ENCODE results near the gene CAMTA1.

Gene CAMTA1

GRCh38 chr1:6971048-6971447, 185.8 kb downstream of the CAMTA1 start:
- no peak for DNase-seq (ENCODE audit: low read depth in 1 of 2, low spot score in 1 of 2)

- no peak for DNase-seq (ENCODE audit: low read depth in 1 of 2, low spot score in 1 of 2)
Measured at GRCh38 chr1:6971699-6972098, 186.4 kb downstream of the CAMTA1 start.

DNA sequence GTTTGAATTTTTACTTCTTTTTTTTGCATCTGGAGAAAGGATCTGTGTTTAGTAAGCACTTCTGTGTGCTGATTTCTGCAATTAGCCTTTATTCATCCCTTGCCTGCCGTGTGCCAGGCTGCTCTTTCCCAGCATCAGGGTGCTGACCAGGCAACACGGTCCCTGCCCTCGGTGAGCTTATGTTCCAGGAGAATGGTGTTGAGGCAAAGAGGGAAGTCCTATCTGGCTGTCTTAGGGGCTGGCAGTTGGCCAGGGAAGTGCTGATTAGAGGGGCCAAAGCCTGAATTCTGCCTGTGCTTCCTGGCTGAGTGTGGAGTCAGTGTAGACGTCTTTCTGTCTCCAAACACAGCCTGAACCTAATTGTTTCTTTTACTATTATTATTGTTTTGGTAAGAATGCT, 187.1 kb downstream of the CAMTA1 start:
- no peak for DNase-seq (ENCODE audit: low read depth in 1 of 2, low spot score in 1 of 2)

DNA sequence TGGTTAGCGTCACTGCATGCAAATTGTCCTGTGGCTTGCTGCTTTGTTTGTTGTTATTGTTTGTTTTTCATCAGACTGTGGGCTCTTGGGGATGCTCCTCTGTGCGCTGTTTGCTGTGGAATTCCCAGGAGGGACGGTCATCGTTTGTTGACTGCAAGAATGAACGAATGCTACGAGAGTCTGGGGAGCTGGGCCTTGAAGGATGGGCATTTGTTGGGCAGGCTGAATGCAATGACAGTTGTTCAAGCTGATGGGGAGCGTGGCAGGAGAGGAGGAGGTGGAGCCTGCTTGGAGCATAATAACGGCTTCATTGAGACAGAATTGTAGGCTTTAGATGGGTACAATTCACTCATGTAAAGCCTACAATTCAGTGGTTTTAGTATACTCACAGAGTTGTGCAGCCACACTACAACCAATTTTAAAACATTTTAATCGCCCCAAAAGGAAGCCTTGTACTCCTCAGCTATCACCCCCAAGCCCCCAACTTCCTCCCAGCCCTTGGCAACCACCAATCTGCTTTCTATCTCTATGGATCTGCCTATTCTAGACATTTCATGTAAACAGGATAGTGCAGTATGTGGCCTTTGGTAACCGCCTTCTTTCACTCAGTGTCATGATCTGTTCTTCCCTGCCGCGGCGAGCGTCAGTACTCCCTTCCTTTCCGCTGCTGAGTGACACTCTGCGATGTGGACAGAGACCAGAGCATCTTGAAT, 190.2 kb downstream of the CAMTA1 start:
- no peak for DNase-seq (ENCODE audit: low read depth in 1 of 2, low spot score in 1 of 2)

GRCh38 chr1:6976044-6976375, 190.8 kb downstream of the CAMTA1 start:
- DNase-seq (ENCODE audit: low read depth in 1 of 2, low spot score in 1 of 2): no peak

DNA sequence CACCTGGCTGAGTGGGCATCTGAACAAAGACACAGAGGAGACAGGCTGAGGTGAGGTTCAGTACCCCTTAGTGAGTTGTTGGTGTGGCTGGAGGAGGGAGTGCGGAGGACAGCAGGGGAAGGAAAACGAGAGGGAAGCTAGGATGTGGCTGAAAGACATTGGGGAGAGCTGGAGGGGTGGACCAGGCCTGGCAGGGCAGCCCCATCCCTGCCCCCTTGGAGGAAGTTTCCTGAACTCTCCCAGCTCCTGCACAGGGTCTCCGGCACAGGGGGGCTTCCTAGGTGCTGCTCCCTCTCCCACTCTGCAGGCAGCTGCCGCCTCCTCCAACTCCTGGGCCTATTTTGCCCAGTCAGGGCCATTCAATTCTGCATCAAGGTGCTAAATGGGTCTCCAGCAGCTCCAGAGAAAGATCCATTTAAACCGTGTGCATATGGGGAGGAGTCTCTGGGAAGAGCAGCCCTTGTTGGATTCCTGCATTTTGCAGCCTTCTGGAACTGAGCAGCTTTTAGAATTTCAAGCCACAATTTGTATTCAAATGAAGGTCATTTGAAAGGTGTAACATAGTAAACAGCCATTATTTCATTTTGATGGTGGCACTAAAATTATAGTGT, 193.9 kb downstream of the CAMTA1 start:
- DNase-seq (ENCODE audit: low read depth in 1 of 2, low spot score in 1 of 2): no peak

GRCh38 chr1:6981595-6981994, 196.3 kb downstream of the CAMTA1 start:
- DNase-seq (ENCODE audit: low read depth in 1 of 2, low spot score in 1 of 2): no peak

DNA sequence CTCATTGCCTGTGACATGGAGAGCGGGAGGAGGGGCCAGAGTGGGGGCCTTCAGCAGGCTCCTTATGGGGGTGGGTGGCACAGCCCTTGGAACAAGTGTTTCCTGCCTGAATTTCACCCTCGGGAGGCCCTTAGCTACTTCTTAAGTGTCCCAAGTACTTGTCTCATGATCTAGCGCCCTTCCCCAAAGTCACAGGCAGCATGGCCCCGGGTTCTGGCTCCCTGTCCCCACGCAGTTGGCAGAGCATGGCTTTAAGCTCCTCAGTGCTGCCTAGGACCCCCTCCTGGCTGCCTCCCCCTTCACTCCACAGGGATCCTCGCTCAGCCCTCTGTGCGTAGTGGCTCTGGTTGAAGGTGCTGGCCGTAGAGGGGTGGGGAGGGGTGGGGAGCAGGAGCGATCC, 197.2 kb downstream of the CAMTA1 start:
- no peak for DNase-seq (ENCODE audit: low read depth in 1 of 2, low spot score in 1 of 2)

DNA sequence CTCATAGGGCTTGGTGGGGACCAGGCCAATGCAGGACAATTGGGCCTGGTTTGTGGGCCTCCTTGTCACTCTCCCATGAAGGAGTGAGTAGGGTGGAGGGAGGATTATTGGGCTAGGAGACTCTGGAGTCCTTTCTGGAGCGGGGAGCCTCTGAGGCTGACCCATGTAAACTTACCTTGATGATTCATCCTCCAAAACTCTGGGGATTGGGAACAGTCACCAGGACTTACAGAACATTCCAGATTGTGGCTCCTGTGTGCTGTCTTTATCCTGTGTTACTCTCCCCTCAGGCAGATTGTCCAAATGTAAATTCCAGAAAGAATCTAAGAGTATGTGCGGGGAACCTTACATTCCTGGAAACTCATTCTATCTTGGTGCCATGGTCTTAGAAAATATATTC, 197.6 kb downstream of the CAMTA1 start:
- DNase-seq (ENCODE audit: low read depth in 1 of 2, low spot score in 1 of 2): no peak

GRCh38 chr1:6984536-6984935, 199.3 kb downstream of the CAMTA1 start:
- no peak for DNase-seq (ENCODE audit: low read depth in 1 of 2, low spot score in 1 of 2)

- DNase-seq (ENCODE audit: low read depth in 1 of 2, low spot score in 1 of 2): no peak
Measured at GRCh38 chr1:6984986-6985385, 199.7 kb downstream of the CAMTA1 start.

DNA sequence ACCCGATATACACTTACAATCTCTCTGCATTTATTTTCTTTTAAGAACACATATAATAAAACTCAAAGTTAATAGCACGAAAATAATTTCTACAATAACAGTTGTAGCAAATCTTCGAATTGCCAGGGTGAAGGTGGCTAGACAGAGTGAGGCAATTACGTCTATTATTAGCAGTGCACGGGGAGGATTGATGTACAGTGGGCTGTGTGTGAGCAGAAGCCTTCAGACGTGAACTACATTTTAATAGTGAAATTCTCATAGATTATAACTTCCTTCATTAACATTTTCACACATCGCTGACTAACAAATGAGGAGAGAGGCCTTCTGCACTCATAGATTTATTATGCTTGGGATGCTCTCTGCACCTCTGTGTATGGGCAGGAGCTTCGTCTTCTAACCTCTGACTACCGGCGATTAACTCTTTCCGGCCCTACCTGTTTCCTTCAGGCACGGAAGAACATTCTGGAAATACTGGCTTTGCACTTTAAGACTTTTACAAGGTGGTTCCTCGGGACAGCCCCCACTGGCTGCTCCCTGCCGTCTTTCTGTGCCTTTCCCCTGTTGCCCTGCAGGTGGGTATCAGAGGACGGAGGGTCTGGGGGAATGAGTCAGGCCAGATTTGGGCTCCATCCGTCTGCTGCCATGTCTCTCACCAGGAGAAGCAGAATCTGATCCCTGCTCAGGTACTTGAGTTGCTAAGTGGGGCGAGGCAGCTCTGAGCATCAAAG, 200.5 kb downstream of the CAMTA1 start:
- DNase-seq (ENCODE audit: low read depth in 1 of 2, low spot score in 1 of 2): no peak

DNA sequence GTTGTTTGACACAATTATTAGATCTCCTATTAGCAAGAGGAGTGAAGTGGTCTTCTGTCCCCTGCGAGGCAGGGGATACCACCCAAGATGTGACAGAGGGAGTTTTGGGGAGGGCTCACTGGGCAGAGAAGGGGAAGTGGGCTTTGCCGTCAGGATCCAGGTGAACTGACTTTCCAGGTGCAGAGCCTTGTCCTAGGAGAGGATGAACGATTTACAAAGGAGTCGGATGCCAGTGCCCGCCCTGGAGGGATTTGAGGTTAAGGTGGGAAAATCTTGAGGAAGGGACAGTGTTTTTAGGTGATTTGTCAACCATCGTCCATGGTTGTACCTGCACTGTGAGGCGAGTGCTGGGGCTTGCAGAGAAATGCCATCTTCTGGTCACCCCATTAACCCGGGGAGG, 201.0 kb downstream of the CAMTA1 start:
- DNase-seq (ENCODE audit: low read depth in 1 of 2, low spot score in 1 of 2): no peak

- DNase-seq (ENCODE audit: low read depth in 1 of 2, low spot score in 1 of 2): no peak
Measured at GRCh38 chr1:6987940-6988339, 202.7 kb downstream of the CAMTA1 start.

GRCh38 chr1:6988796-6989195, 203.5 kb downstream of the CAMTA1 start:
- no peak for DNase-seq (ENCODE audit: low read depth in 1 of 2, low spot score in 1 of 2)

DNA sequence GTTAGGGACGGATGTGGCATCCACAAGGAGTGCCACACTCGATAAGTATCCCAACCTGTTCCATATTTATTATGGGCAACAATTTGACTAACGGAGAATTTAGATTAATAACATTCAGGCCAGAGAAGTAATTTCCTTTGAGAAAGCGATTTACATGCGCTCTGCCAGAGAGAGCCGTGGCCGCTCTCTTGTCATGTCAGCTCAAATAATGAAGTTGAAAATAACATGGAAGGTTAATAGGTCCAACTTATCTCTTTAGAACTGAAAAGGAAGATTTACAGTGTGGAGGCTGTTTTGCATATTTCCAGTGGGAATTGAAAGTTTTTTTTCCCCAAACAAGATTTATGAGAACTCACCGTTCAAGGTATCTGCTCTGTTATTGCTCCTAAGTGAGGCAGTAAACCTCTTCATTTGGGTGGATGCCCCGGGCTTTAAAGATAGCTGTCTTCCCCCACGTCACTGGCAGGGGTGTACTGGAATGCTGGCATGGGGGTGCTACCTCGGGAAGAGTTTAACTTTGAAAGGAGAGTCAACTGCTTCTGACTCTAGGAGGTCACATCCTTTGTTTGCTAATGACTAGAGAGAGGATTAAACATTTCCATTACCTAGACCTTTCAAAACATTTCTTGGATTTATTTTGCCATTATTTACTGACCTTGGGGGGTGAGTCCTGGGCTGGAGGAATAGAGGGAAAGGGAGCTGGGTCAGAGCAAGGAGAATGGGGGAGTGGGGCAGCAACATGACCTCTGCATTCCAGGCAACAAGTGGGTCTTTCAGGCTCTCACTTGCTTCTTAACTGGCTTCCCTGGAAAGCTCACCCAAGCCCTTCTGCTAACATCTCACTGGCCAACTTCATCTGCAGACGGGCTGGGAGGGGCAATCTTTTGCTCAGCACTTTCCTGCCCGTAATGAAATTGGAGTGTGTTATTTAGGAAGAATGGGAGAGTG, 204.2 kb downstream of the CAMTA1 start:
- no peak for DNase-seq (ENCODE audit: low read depth in 1 of 2, low spot score in 1 of 2)

- DNase-seq (ENCODE audit: low read depth in 1 of 2, low spot score in 1 of 2): no peak
Measured at GRCh38 chr1:6991266-6991665, 206.0 kb downstream of the CAMTA1 start.

DNA sequence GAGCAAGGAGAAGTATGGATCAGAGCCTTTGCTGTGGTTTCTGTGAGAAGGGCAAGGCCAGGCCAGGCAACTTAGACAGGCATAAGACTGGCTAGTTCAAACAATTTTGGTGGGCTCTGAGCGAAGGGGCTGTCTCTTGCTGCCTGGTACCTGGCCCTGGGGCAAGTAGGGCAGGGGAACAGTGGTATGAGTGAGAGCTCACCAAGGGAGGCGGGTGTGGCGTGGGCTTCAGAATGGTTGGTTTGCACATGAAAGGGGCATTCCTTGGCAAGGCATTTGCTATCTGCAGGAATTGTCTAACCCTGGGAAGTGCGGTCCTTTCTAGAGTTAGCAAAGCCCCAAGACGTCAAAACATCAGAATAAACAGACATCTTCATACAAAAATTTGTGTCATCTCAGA, 210.5 kb downstream of the CAMTA1 start:
- DNase-seq (ENCODE audit: low read depth in 1 of 2, low spot score in 1 of 2): no peak

DNA sequence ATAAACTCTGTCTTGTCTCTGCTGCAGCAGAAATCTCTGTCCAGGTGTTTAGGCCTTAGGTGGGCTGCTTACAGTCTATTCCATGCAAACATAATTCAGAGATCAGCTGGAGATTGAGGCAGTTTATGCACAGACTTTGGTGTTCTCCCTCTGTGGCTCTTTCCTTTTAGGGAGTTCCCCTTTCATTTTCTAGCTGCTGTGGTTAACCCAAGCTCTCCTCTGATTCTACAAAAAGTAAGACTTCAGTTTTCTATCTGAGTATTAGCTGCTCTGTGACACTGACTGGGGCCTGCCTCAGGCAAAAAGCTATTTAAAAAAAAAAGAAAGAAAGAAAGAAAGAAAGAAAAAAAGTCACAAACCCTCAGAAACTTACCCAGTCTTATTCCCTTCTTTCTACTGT, 211.1 kb downstream of the CAMTA1 start:
- DNase-seq (ENCODE audit: low read depth in 1 of 2, low spot score in 1 of 2): no peak

- DNase-seq (ENCODE audit: low read depth in 1 of 2, low spot score in 1 of 2): no peak
Measured at GRCh38 chr1:6996866-6997265, 211.6 kb downstream of the CAMTA1 start.

- DNase-seq (ENCODE audit: low read depth in 1 of 2, low spot score in 1 of 2): no peak
Measured at GRCh38 chr1:6998267-6998666, 213.0 kb downstream of the CAMTA1 start.

DNA sequence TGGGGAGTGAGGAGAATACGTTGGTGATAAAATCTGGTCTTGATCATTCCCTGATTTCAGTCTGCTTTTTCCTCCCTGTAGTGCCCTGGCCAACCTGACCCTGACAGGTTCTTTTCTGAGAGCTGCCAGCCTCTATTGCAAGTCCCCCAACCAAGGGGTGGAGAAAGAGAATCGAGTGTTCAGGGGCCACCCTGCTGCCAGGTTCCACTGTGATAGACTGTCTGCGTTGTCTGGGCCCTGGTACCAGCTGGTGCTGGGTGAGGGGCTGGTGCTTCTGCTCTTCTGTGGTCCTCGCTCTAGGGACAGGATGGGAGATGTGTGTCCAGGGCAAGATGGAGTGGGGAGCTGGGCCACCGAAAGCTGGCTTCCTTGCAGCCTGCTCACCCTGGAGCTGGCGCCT, 214.6 kb downstream of the CAMTA1 start:
- no peak for DNase-seq (ENCODE audit: low read depth in 1 of 2, low spot score in 1 of 2)

Measured in activated CD4-positive, alpha-beta T cell treated with anti-CD3 and anti-CD28 coated beads, Interleukin-2, amount 50 U/mL, for 24 hours (primary cell).